ENCODE data around the gene RERE. TPM values are rescaled to one million over a fixed set of nuclear protein-coding genes. Genes with fewer than 3 reads are reported as not detected.
A peak's percentile ranks its signal among the peaks of the same experiment; 100 is the strongest.

The RERE gene
- total RNA-seq, 1 donor from 2014 or later, result 76.8 TPM

DNA sequence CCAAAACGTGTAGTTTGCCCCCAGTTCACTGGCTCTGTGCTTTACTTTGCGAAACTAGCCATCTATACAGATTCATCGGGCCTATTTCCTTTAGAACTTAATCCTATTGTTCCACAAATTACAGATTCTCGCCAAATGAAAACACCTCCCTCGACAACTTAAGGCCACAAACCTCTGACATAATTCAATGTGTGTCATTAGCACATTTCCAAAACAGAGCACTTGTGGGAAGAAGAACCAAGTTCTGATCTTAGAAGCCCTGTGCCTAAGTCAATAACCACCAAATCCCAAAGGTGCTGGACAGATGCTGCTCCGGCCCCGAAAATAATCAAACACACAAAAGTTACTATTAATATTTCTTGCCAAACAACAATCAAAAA lies 405.6 kb downstream of the RERE start:
- Mint-ChIP-seq H3K4me1 (ENCODE audit: unreplicated experiment) (peaks cover 61% of the 10 kb centered on the region), H3K27me3 (ENCODE audit: unreplicated experiment) (no peaks in the 10 kb centered on the region), H3K27ac (ENCODE audit: unreplicated experiment) (peak overlapping the region; percentile 84), H3K9me3 (ENCODE audit: unreplicated experiment) (no peaks in the 10 kb centered on the region), H3K36me3 (ENCODE audit: unreplicated experiment) (peaks cover 27% of the 10 kb centered on the region), H3K4me3 (ENCODE audit: unreplicated experiment) (no peak overlapping the region)
- no peak for DNase-seq (ENCODE audit: extremely low spot score, unreplicated experiment)
- TF ChIP-seq, protein P1, sequence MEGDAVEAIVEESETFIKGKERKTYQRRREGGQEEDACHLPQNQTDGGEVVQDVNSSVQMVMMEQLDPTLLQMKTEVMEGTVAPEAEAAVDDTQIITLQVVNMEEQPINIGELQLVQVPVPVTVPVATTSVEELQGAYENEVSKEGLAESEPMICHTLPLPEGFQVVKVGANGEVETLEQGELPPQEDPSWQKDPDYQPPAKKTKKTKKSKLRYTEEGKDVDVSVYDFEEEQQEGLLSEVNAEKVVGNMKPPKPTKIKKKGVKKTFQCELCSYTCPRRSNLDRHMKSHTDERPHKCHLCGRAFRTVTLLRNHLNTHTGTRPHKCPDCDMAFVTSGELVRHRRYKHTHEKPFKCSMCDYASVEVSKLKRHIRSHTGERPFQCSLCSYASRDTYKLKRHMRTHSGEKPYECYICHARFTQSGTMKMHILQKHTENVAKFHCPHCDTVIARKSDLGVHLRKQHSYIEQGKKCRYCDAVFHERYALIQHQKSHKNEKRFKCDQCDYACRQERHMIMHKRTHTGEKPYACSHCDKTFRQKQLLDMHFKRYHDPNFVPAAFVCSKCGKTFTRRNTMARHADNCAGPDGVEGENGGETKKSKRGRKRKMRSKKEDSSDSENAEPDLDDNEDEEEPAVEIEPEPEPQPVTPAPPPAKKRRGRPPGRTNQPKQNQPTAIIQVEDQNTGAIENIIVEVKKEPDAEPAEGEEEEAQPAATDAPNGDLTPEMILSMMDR (IDR thresholded peaks at IDR 0.05), result no peak

DNA sequence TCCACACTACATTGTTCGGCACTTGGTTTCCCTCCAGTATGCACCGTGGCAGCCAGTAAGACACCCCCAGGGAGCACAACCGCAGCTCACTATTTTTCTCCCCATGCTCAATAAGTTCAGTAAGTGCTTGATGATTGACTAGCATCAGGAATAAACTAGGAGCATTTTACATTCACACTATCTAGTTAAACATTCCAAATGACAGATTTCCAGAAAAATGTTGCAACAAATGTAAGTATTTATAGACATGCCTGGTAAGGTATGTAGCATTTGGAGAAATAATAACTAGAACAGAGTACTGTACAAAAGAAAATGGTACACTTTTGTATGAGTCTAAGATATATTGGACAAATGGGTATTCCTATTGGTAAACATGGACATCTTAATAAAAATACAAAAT lies 406.6 kb downstream of the RERE start:
- H3K9me3 Mint-ChIP-seq (ENCODE audit: unreplicated experiment), result no peaks in the 10 kb centered on the region
- no peaks in the 10 kb centered on the region for H3K27me3 Mint-ChIP-seq (ENCODE audit: unreplicated experiment)
- H3K4me1 Mint-ChIP-seq (ENCODE audit: unreplicated experiment), result peaks cover 56% of the 10 kb centered on the region
- H3K27ac Mint-ChIP-seq (ENCODE audit: unreplicated experiment), result peak overlapping the region; percentile 65
- DNase-seq (ENCODE audit: extremely low spot score, unreplicated experiment), result no peak
- H3K36me3 Mint-ChIP-seq (ENCODE audit: unreplicated experiment), result peaks cover 26% of the 10 kb centered on the region
- TF ChIP-seq, protein P1 (IDR thresholded peaks at IDR 0.05), result no peak
- no peak overlapping the region for H3K4me3 Mint-ChIP-seq (ENCODE audit: unreplicated experiment)

DNA sequence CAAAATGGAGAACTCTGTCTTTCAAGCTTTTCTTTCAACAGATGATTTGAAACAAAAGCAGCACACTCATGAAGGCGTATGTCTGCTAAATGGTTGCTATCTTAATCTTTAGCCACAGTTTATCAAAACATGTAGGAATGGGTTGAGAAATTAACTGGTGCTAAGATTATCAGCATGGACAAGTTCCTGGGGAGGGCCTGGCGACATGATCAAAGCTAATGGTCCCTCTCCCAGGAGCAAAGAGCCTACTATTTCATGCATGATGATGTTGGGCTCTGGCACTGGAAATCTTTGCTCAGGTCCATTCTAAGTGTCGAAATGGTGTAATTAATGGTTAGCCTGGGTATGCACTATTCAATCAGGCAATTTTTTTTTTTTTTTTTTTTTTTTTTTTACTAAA lies 407.8 kb downstream of the RERE start:
- TF ChIP-seq, protein P1 (IDR thresholded peaks at IDR 0.05), result no peak
- Mint-ChIP-seq H3K9me3 (ENCODE audit: unreplicated experiment) (no peaks in the 10 kb centered on the region), H3K27me3 (ENCODE audit: unreplicated experiment) (no peaks in the 10 kb centered on the region), H3K4me1 (ENCODE audit: unreplicated experiment) (peaks cover 49% of the 10 kb centered on the region), H3K4me3 (ENCODE audit: unreplicated experiment) (no peak overlapping the region), H3K36me3 (ENCODE audit: unreplicated experiment) (peaks cover 18% of the 10 kb centered on the region), H3K27ac (ENCODE audit: unreplicated experiment) (peak overlapping the region; percentile 71)
- DNase-seq (ENCODE audit: extremely low spot score, unreplicated experiment), result no peak

DNA sequence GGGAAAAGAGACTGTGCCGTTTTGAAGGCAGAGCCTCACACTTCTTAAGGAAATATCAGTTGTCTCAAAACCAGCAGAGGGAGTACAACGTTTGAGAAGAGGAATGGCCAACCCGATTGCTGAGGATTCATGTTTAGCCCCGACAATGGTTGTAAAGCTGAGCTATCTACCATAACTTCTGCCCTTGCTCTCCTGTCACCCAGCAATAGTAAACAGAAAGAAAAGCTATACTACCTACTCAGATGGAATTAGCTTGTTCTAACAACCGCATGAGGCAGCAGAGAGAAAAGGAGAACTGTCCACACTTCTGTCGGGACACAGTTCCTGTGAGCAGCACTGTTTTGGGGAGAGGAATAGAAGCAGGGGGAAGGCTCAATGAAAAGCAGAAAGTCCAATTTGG lies 408.3 kb downstream of the RERE start:
- DNase-seq (ENCODE audit: extremely low spot score, unreplicated experiment), result no peak
- H3K36me3 Mint-ChIP-seq (ENCODE audit: unreplicated experiment), result peaks cover 19% of the 10 kb centered on the region

DNA sequence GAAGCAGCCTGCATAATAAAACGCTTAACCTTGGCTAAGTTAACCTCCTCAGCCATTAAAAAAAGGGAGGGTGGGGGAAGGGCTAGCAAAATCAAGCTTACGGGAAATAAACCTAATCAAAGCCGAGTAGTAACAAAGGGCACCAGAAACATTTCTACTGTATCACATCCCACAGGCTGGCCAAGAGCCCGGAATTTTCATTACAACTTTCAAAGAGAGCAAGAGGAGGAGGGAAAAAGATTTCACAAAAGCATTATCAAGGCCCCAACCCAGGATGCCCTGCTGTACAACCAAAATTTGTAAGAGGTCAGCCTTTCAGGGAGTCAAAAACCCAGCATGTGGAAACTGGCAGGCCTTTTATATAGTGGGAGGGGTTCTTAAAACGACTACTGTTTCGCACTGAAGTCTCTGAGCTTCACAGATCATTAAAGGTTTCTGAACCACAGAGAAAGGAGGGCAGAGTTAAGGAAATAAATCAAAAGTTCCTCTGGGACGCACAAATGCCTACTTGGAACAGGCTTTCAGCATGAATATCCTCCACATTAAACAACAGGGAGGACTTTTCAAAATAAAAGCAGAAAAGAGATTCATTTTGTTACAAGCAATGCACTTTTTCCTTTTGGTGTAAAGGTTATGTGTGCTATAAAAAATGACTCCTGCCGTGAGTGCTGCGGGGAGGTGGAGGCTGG lies 409.1 kb downstream of the RERE start:
- peak overlapping the region; percentile 71 for H3K27ac Mint-ChIP-seq (ENCODE audit: unreplicated experiment)
- H3K4me3 Mint-ChIP-seq (ENCODE audit: unreplicated experiment), result no peak overlapping the region
- peaks cover 19% of the 10 kb centered on the region for H3K36me3 Mint-ChIP-seq (ENCODE audit: unreplicated experiment)
- TF ChIP-seq, protein P1 (IDR thresholded peaks at IDR 0.05), result no peak
- DNase-seq (ENCODE audit: extremely low spot score, unreplicated experiment), result no peak
- peaks cover 49% of the 10 kb centered on the region for H3K4me1 Mint-ChIP-seq (ENCODE audit: unreplicated experiment)
- H3K9me3 Mint-ChIP-seq (ENCODE audit: unreplicated experiment), result no peaks in the 10 kb centered on the region
- no peaks in the 10 kb centered on the region for H3K27me3 Mint-ChIP-seq (ENCODE audit: unreplicated experiment)

More for the DNA sequence above, 408.3 kb downstream of the RERE start:
- H3K27me3 Mint-ChIP-seq (ENCODE audit: unreplicated experiment), result no peaks in the 10 kb centered on the region
- TF ChIP-seq, protein P1 (IDR thresholded peaks at IDR 0.05), result peak; percentile 57
- H3K4me3 Mint-ChIP-seq (ENCODE audit: unreplicated experiment), result no peak overlapping the region
- H3K27ac Mint-ChIP-seq (ENCODE audit: unreplicated experiment), result peak overlapping the region; percentile 71
- H3K4me1 Mint-ChIP-seq (ENCODE audit: unreplicated experiment), result peaks cover 49% of the 10 kb centered on the region
- no peaks in the 10 kb centered on the region for H3K9me3 Mint-ChIP-seq (ENCODE audit: unreplicated experiment)
